Activated T-helper 9 cell treated with anti-CD3 and anti-CD28 coated beads, Interleukin-2, amount 50 U/mL, for 16 hours (primary cell): ENCODE data around the gene EBLN2.

Source experiments
- DNase-seq: peaks from one replicate; pipeline ENCODE4 v3.0.0-alpha.2; 2020; ENCODE audit warnings: low read depth

Gene EBLN2

DNA sequence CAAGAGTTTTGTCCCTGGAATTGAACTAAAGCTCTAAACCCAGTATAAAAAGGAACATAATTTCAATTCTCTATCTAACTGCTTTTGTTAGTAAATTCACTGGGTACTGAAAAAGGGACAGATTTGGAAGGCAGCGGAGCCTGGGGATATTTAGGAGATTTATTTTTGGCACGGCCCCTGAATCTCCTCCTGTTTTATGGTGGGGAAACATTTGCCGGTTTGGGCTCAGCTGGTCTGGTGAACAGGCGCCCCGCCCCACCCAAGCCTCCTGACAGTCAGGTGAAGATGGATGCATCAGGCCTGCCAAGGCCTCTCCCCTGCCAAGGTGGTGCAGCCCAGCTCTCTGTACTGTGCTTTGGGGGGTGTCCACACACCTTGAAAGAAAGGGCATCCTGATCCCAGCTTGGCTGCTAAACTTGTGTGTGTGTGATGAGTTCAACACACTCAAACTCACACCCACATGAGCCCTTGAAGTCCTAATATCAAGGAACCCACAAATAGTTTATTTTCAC is 46.3 kb downstream of the EBLN2 start:
- DNase-seq = no peak

DNA sequence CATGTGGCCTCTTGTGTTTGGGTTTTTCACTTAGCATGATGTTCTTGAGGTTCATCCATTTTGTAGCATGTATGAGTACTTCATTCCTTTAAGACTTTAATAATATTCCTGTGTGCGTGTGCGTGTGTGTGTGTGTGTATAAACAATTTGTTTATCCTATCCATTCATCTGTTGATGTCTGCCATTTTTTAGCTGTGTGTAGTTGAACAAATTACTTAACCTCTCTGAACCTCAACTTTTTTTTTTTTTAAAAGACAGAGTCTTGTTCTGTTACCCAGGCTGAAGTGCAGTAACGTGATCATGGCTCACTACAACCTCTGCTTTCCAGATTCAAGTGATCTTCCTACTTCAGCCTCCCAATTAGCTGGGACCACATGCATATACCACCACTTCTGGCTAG is 47.3 kb downstream of the EBLN2 start:
- DNase-seq = no peak

DNA sequence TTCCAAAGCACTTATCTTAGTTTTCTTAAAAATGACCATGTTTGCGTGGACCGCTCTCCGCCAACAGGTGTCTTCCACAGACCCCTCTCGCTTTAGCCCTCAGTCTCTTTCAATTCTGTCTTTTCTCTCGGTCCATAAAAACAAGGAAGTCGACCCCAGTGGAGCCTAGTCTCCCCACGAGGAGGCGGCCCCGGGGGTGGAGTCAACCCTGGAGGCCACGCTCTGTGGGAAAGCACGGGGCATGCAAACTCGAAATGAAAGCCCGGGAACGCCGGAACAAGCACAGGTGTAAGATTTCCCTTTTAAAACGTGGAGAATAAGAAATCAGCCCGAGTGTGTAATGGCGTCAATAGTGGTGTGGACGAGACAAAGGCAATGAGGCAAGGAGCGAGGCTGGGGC is 49.1 kb downstream of the EBLN2 start:
- no peak for DNase-seq
